OCI-LY7 (cell line): Measurements from ENCODE around the gene LEO1. TPM values are rescaled to one million over a fixed set of nuclear protein-coding genes. Genes with fewer than 3 reads are reported as not detected.

Experiments used
- BruUV-seq: library from RNA; stranded (reverse); fragments of 400-500 nt; replicated peaks from 2 replicates; lab custom pipeline; 2021; lab: Mats Ljungman, UMichigan
- CTCF ChIA-PET: fragments of 300-600 bp; sonication (Branson Sonifier 250); formaldehyde crosslinking; loops from one replicate; lab custom pipeline; 2022; ENCODE audit warnings: antibody characterized with exemption; ENCODE audit not compliant: unreplicated experiment; lab: Charles Lee
- POLR2A ChIA-PET: fragments of 300-600 bp; sonication (Branson Sonifier 250); formaldehyde crosslinking; loops from one replicate; lab custom pipeline; 2022; ENCODE audit warnings: antibody characterized with exemption; lab: Charles Lee
- DNase-seq: peaks from one replicate; pipeline ENCODE4 v3.0.0-alpha.2; 2015; ENCODE audit warnings: low spot score
- H2AFZ ChIP-seq: fragments of 200-600 bp; sonication (generic), shearing (Covaris generic); 2 replicates; pipeline ENCODE4 v1.6.1; 2014; ENCODE audit warnings: mild to moderate bottlenecking, antibody characterized with exemption, low read length, moderate library complexity
- H3K27ac ChIP-seq: fragments of 200-600 bp; sonication (generic); 2 replicates; pipeline ENCODE4 v1.5.1; 2014; ENCODE audit warnings: mixed run types, low read depth, mild to moderate bottlenecking, moderate library complexity, low read length, inconsistent platforms; ENCODE audit not compliant: poor library complexity, severe bottlenecking
- H3K36me3 ChIP-seq: fragments of 200-600 bp; sonication (generic); 2 replicates; pipeline ENCODE4 v1.6.1; 2014; ENCODE audit warnings: mild to moderate bottlenecking, antibody characterized with exemption, low read length, moderate library complexity, mixed read lengths; ENCODE audit not compliant: insufficient read depth
- H3K4me1 ChIP-seq: fragments of 200-600 bp; sonication (generic); 2 replicates; pipeline ENCODE4 v1.5.1; 2014; ENCODE audit warnings: mild to moderate bottlenecking, low read length; ENCODE audit not compliant: insufficient read depth, poor library complexity, severe bottlenecking
- H3K4me2 ChIP-seq: fragments of 200-600 bp; sonication (generic); 2 replicates; pipeline ENCODE4 v1.6.1; 2014; ENCODE audit warnings: mild to moderate bottlenecking, low read length
- H3K4me3 ChIP-seq: fragments of 200-600 bp; sonication (generic); 2 replicates; pipeline ENCODE4 v1.5.1; 2014; ENCODE audit warnings: mild to moderate bottlenecking, low read depth, low read length; ENCODE audit not compliant: poor library complexity, severe bottlenecking
- H3K79me2 ChIP-seq: fragments of 200-600 bp; sonication (generic); 2 replicates; pipeline ENCODE4 v1.6.1; 2016; ENCODE audit warnings: low read depth, mild to moderate bottlenecking, low read length, moderate library complexity, mixed read lengths; ENCODE audit not compliant: insufficient read depth
- H3K9me2 ChIP-seq: fragments of 200-600 bp; sonication (generic); 2 replicates; pipeline ENCODE4 v1.6.1; 2016; ENCODE audit warnings: mild to moderate bottlenecking, low read length, mixed read lengths; ENCODE audit not compliant: insufficient read depth
- H3K9me3 ChIP-seq: fragments of 200-600 bp; sonication (generic); 2 replicates; pipeline ENCODE4 v1.6.1; 2014; ENCODE audit warnings: mild to moderate bottlenecking, mixed run types, low read length, mixed read lengths
- H4K20me1 ChIP-seq: fragments of 200-600 bp; sonication (generic); 2 replicates; pipeline ENCODE4 v1.6.1; 2014; ENCODE audit warnings: mild to moderate bottlenecking, antibody characterized with exemption, low read length, moderate library complexity, mixed read lengths; ENCODE audit not compliant: insufficient read depth
- CTCF ChIP-seq: fragments of 200-600 bp; sonication (generic); conservative IDR thresholded peaks from 2 replicates; pipeline ENCODE4 v1.5.1; 2014; ENCODE audit warnings: mild to moderate bottlenecking, antibody characterized with exemption, low read length, moderate library complexity, mixed read lengths
- EZH2phosphoT487 ChIP-seq: fragments of 200-600 bp; sonication (generic); IDR thresholded peaks from 2 replicates; pipeline ENCODE4 v1.6.1; 2018; ENCODE audit warnings: low read depth, borderline replicate concordance, mild to moderate bottlenecking, mixed run types, antibody characterized with exemption, low read length, moderate library complexity, mixed read lengths
- intact Hi-C: fragments of 100-400 bp; cut with micrococcal nuclease; formaldehyde crosslinking; loops from one replicate; pipeline ENCODE4 v1.10.0; 2022; ENCODE audit not compliant: unreplicated experiment
- total RNA-seq, 2 experiments: library from RNA; depleted of rRNA in 1 of 2; stranded (reverse); fragments of >200 nt in 1 of 2; shearing (Covaris generic) in 1 of 2; gene quantifications; 2 replicates each; pipeline ENCODE4 v1.2.3, GENCODE V29; 2014 to 2022

The LEO1 gene
- total RNA-seq, 2 experiments from 2014 or later, result 22.0 to 34.4 TPM

- POLR2A ChIA-PET, result interaction anchor here (0.6 to 1.3 kb wide), 2 partner anchors 8 to 611 kb away, joined by 3 to 6 read pairs; no protein-coding TSS in a partner anchor
- no TSS peak for BruUV-seq
Observed at GRCh38 chr15:51973220-51973619, 1.6 kb upstream of the LEO1 start.

DNA sequence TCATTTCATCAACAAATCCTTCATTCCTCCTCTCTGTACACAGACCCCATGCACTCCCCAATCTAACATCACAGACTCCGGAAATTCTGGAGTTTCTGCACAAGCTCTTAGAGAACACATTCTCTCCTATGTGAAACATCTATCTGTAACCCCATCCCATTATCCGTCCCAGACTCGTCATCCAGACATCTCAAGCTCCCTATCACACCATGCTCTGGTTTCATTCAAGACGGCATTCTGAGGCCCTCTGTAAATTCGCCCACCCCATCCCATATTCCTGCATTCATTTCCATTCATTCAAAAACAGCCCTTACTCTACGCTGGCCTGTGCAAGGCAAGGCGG is 575 bp downstream of the LEO1 start:
- H3K36me3 ChIP-seq, result peaks cover 28% of the 10 kb centered on the region
- no peaks in the 10 kb centered on the region for H4K20me1 ChIP-seq
- H3K4me3 ChIP-seq, result peak overlapping the region; percentile 89
- H3K9me2 ChIP-seq, result no peaks in the 10 kb centered on the region
- H3K79me2 ChIP-seq, result peaks cover 55% of the 10 kb centered on the region
- H3K4me1 ChIP-seq, result peaks cover 11% of the 10 kb centered on the region
- peak; percentile 22 for DNase-seq
- peaks cover 12% of the 10 kb centered on the region; the same call in 1 of the 2 replicates for H3K9me3 ChIP-seq
- ChIA-PET POLR2A (interaction anchor here (0.9 to 1.9 kb wide), 2 partner anchors 10 to 71 kb away, joined by 3 to 9 read pairs; no protein-coding TSS in a partner anchor), CTCF (interaction anchor here (0.6 to 1.0 kb wide), 2 partner anchors 108 to 161 kb away, joined by 3 to 5 read pairs; no protein-coding TSS in a partner anchor)
- BruUV-seq, result no TSS peak
- TF ChIP-seq CTCF (no peak), EZH2phosphoT487 (no peak)
- peak overlapping the region; percentile 81 for H2AFZ ChIP-seq
- intact Hi-C loops, result no loop called here
- peak overlapping the region; percentile 69 for H3K27ac ChIP-seq
- H3K4me2 ChIP-seq, result peak overlapping the region; percentile 82

More at GRCh38 chr15:51973220-51973619, 1.6 kb upstream of the LEO1 start:
- H3K79me2 ChIP-seq, result peaks cover 33% of the 10 kb centered on the region
- TF ChIP-seq CTCF (no peak), EZH2phosphoT487 (no peak)
- no peak overlapping the region for H2AFZ ChIP-seq
- H4K20me1 ChIP-seq, result no peaks in the 10 kb centered on the region
- H3K4me1 ChIP-seq, result peaks cover 11% of the 10 kb centered on the region
- no peak overlapping the region for H3K4me3 ChIP-seq
- DNase-seq, result no peak
- peaks cover 9% of the 10 kb centered on the region; the same call in 1 of the 2 replicates for H3K36me3 ChIP-seq
- intact Hi-C loops, result no loop called here
- CTCF ChIA-PET, result no interaction called here
- H3K4me2 ChIP-seq, result no peak overlapping the region
- H3K27ac ChIP-seq, result no peak overlapping the region
- H3K9me2 ChIP-seq, result no peaks in the 10 kb centered on the region
- H3K9me3 ChIP-seq, result no peaks in the 10 kb centered on the region

GRCh38 chr15:51970132-51970817 is 1.3 kb downstream of the LEO1 start:
- no peak for DNase-seq
- H3K79me2 ChIP-seq, result peaks cover 62% of the 10 kb centered on the region
- no peaks in the 10 kb centered on the region for H3K9me2 ChIP-seq
- BruUV-seq, result no TSS peak
- no peak for TF ChIP-seq EZH2phosphoT487
- TF ChIP-seq CTCF, result no peak
- ChIA-PET POLR2A (interaction anchor here (1.0 to 1.9 kb wide), 2 partner anchors 9 to 42 kb away, joined by 3 to 9 read pairs; no protein-coding TSS in a partner anchor), CTCF (interaction anchor here (1.0 kb wide), 1 partner anchor 109 kb away, joined by 5 read pairs; no protein-coding TSS in a partner anchor)
- peak overlapping the region; percentile 69 for H3K27ac ChIP-seq
- intact Hi-C loops, result no loop called here
- no peak overlapping the region for H2AFZ ChIP-seq
- H3K9me3 ChIP-seq, result peaks cover 12% of the 10 kb centered on the region; the same call in 1 of the 2 replicates
- peaks cover 35% of the 10 kb centered on the region for H3K36me3 ChIP-seq
- peak overlapping the region; percentile 82 for H3K4me2 ChIP-seq
- H3K4me3 ChIP-seq, result peak overlapping the region; percentile 89
- no peaks in the 10 kb centered on the region for H4K20me1 ChIP-seq
- peaks cover 11% of the 10 kb centered on the region for H3K4me1 ChIP-seq
